HK-2 (cell line): ENCODE results near the gene COL9A3.

Source experiments
- DNase-seq: peaks from one replicate; pipeline ENCODE4 v3.0.0-alpha.2; 2018; ENCODE audit not compliant: unreplicated experiment

COL9A3 gene

GRCh38 chr20:62823688-62824475, 7.0 kb downstream of the COL9A3 start:
- no peak for DNase-seq

- no peak for DNase-seq
Measured at GRCh38 chr20:62824476-62825332, 7.9 kb downstream of the COL9A3 start.

- no peak for DNase-seq
Measured at GRCh38 chr20:62825333-62825985, 8.6 kb downstream of the COL9A3 start.

GRCh38 chr20:62825986-62826645, 9.3 kb downstream of the COL9A3 start:
- no peak for DNase-seq

- no peak for DNase-seq
Measured at GRCh38 chr20:62826646-62827310, 9.9 kb downstream of the COL9A3 start.

- no peak for DNase-seq
Measured at GRCh38 chr20:62827311-62828038, 10.6 kb downstream of the COL9A3 start.

GRCh38 chr20:62828051-62828450, 11.2 kb downstream of the COL9A3 start:
- no peak for DNase-seq

GRCh38 chr20:62828511-62829230, 11.8 kb downstream of the COL9A3 start:
- no peak for DNase-seq

GRCh38 chr20:62829231-62830230, 12.7 kb downstream of the COL9A3 start:
- DNase-seq = no peak

- DNase-seq = no peak
Measured at GRCh38 chr20:62830251-62830650, 13.4 kb downstream of the COL9A3 start.

GRCh38 chr20:62830821-62831220, 14.0 kb downstream of the COL9A3 start:
- no peak for DNase-seq

GRCh38 chr20:62831361-62831788, 14.5 kb downstream of the COL9A3 start:
- no peak for DNase-seq

- DNase-seq = no peak
Measured at GRCh38 chr20:62831854-62832211, 15.0 kb downstream of the COL9A3 start.

- DNase-seq = no peak
Measured at GRCh38 chr20:62832212-62832922, 15.5 kb downstream of the COL9A3 start.

- no peak for DNase-seq
Measured at GRCh38 chr20:62832951-62833391, 16.1 kb downstream of the COL9A3 start.

GRCh38 chr20:62834967-62835730, 18.3 kb downstream of the COL9A3 start:
- DNase-seq = no peak
